Fibroblast of skin of back (primary cell): ENCODE results near the gene POU3F3.

Source experiments
- DNase-seq: peaks from one replicate; pipeline ENCODE4 v3.0.0-alpha.2; 2013

Gene POU3F3

GRCh38 chr2:104862058-104862941 is 8.4 kb downstream of the POU3F3 start:
- DNase-seq = no peak

GRCh38 chr2:104863146-104863467 is 9.2 kb downstream of the POU3F3 start:
- DNase-seq = no peak

GRCh38 chr2:104863468-104864279 is 9.8 kb downstream of the POU3F3 start:
- DNase-seq = no peak

GRCh38 chr2:104864280-104865095 is 10.6 kb downstream of the POU3F3 start:
- no peak for DNase-seq

- no peak for DNase-seq
Observed at GRCh38 chr2:104865096-104865470, 11.2 kb downstream of the POU3F3 start.

- DNase-seq = no peak
Observed at GRCh38 chr2:104866122-104866864, 12.4 kb downstream of the POU3F3 start.

GRCh38 chr2:104866883-104867812 is 13.2 kb downstream of the POU3F3 start:
- no peak for DNase-seq

- DNase-seq = no peak
Observed at GRCh38 chr2:104867813-104868504, 14.0 kb downstream of the POU3F3 start.

GRCh38 chr2:104868505-104868866 is 14.6 kb downstream of the POU3F3 start:
- no peak for DNase-seq

- DNase-seq = no peak
Observed at GRCh38 chr2:104870100-104870975, 16.4 kb downstream of the POU3F3 start.

- DNase-seq = no peak
Observed at GRCh38 chr2:104871649-104871971, 17.7 kb downstream of the POU3F3 start.

- DNase-seq = no peak
Observed at GRCh38 chr2:104871972-104872865, 18.3 kb downstream of the POU3F3 start.

- DNase-seq = peak; percentile 76
Observed at GRCh38 chr2:104872866-104873688, 19.2 kb downstream of the POU3F3 start.

GRCh38 chr2:104873689-104874054 is 19.8 kb downstream of the POU3F3 start:
- no peak for DNase-seq

GRCh38 chr2:104874230-104874629 is 20.3 kb downstream of the POU3F3 start:
- DNase-seq = no peak

- no peak for DNase-seq
Observed at GRCh38 chr2:104875262-104875661, 21.3 kb downstream of the POU3F3 start.
